Smooth muscle cell (in vitro differentiated cells): ENCODE measurements around the gene OSBPL8. TPM values are rescaled to one million over a fixed set of nuclear protein-coding genes. Genes with fewer than 3 reads are reported as not detected.

ENCODE experiments used
- DNase-seq: peaks from one replicate; lab custom pipeline; 2025; ENCODE audit not compliant: unreplicated experiment; lab: John Stamatoyannopoulos, UW
- H2AFZ ChIP-seq: fragments of 200-600 bp; sonication (generic); 2 replicates; pipeline ENCODE4 v1.6.0; 2016; ENCODE audit warnings: antibody characterized with exemption, low read depth, mild to moderate bottlenecking
- H3F3A ChIP-seq: fragments of 200-600 bp; sonication (generic); 2 replicates; pipeline ENCODE4 v1.6.0; 2017; ENCODE audit warnings: antibody characterized with exemption, low read depth
- H3K27ac ChIP-seq: fragments of 200-600 bp; sonication (generic); 2 replicates; pipeline ENCODE4 v1.5.1; 2016; ENCODE audit warnings: low read depth, mild to moderate bottlenecking
- H3K27me3 ChIP-seq: fragments of 200-600 bp; sonication (generic); 2 replicates; pipeline ENCODE4 v1.6.1; 2016; ENCODE audit warnings: low read depth, mild to moderate bottlenecking
- H3K36me3 ChIP-seq: fragments of 200-600 bp; sonication (generic); 2 replicates; pipeline ENCODE4 v1.5.1; 2016; ENCODE audit warnings: low read depth
- H3K4me1 ChIP-seq: fragments of 200-600 bp; sonication (generic); 2 replicates; pipeline ENCODE4 v1.5.1; 2016; ENCODE audit warnings: low read depth
- H3K4me2 ChIP-seq: fragments of 200-600 bp; sonication (generic); 2 replicates; pipeline ENCODE4 v1.6.0; 2016; ENCODE audit warnings: mild to moderate bottlenecking
- H3K4me3 ChIP-seq: fragments of 200-600 bp; sonication (generic); 2 replicates; pipeline ENCODE4 v1.5.1; 2016; ENCODE audit warnings: mild to moderate bottlenecking
- H3K79me2 ChIP-seq: fragments of 200-600 bp; sonication (generic); 2 replicates; pipeline ENCODE4 v1.6.0; 2016; ENCODE audit warnings: low read depth, mild to moderate bottlenecking
- H3K9ac ChIP-seq: fragments of 200-600 bp; sonication (generic); 2 replicates; pipeline ENCODE4 v1.6.0; 2016; ENCODE audit warnings: low read depth
- H3K9me3 ChIP-seq: fragments of 200-600 bp; sonication (generic); replicated peaks from 2 replicates; pipeline ENCODE4 v1.5.1; 2016; ENCODE audit warnings: low read depth
- H4K20me1 ChIP-seq: fragments of 200-600 bp; sonication (generic); 2 replicates; pipeline ENCODE4 v1.6.0; 2016; ENCODE audit warnings: low read depth
- CTCF ChIP-seq: fragments of 200-600 bp; sonication (generic); IDR thresholded peaks from 2 replicates; pipeline ENCODE4 v1.5.1; 2017; ENCODE audit warnings: borderline replicate concordance, mild to moderate bottlenecking, antibody characterized with exemption; ENCODE audit not compliant: insufficient read depth, poor library complexity, severe bottlenecking
- WGBS: methylation state at CpG from one replicate; pipeline ENCODE4 v1.1.7; 2016; ENCODE audit warnings: low lambda C conversion rate; 5-methylcytosine and 5-hydroxymethylcytosine counted together
- polyA plus RNA-seq: library from polyadenylated mRNA; unstranded; fragments of >200 nt; fragmentation: Nextera tagmentation; extraction: Ambion mirVana; gene quantifications from 2 replicates; pipeline ENCODE4 v1.2.1, GENCODE V29; 2016
- total RNA-seq: library from RNA; depleted of rRNA; stranded (reverse); fragments of >200 nt; gene quantifications from 2 replicates; pipeline ENCODE4 v1.2.3, GENCODE V29; 2014

Gene OSBPL8
- total and polyA plus RNA-seq, 2 experiments from 2014 or later = 32.0 to 108 TPM

GRCh38 chr12:76495556-76495955 lies 64.0 kb downstream of the OSBPL8 start:
- H3K27me3 ChIP-seq = no peaks in the 10 kb centered on the region
- DNase-seq = no peak
- H3K27ac ChIP-seq = no peak overlapping the region
- H3K4me3 ChIP-seq = no peak overlapping the region
- WGBS = 95% methylated on average over 1 of the region's 1 CpG
- H3F3A ChIP-seq = no peaks in the 10 kb centered on the region
- H2AFZ ChIP-seq = no peak overlapping the region
- H3K9ac ChIP-seq = no peak overlapping the region
- no peak for TF ChIP-seq CTCF
- peaks cover 28% of the 10 kb centered on the region for H4K20me1 ChIP-seq
- no peak overlapping the region for H3K4me2 ChIP-seq
- peaks cover 48% of the 10 kb centered on the region for H3K79me2 ChIP-seq
- no peaks in the 10 kb centered on the region for H3K4me1 ChIP-seq
- peaks cover 12% of the 10 kb centered on the region for H3K36me3 ChIP-seq
- peaks cover 19% of the 10 kb centered on the region for H3K9me3 ChIP-seq

DNA sequence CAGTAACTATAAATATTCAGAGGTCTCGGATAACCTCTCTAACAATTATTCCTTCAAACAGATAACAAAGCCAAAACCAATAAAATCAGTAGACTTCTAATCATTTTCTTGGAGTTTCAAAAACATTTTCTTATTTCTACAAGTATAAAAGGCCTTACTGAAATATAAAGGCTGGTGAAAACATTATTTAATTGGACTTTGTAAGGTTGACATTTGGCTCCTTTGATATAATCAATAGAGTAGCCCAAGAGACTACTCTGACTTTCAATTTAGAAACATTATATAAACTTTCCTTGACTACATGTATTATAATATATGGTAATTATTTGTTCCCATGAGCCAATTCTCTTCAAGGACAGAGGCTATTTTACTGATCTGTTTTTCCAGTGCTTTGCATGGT lies 68.3 kb downstream of the OSBPL8 start:
- H3K4me1 ChIP-seq = no peaks in the 10 kb centered on the region
- WGBS = 91% methylated on average over 1 of the region's 1 CpG
- DNase-seq = no peak
- no peak overlapping the region for H2AFZ ChIP-seq
- no peak overlapping the region for H3K9ac ChIP-seq
- no peak overlapping the region for H3K27ac ChIP-seq
- peaks cover 12% of the 10 kb centered on the region for H3K36me3 ChIP-seq
- no peak overlapping the region for H3K4me3 ChIP-seq
- no peaks in the 10 kb centered on the region for H3K27me3 ChIP-seq
- peaks cover 22% of the 10 kb centered on the region for H3K79me2 ChIP-seq
- peaks cover 27% of the 10 kb centered on the region for H4K20me1 ChIP-seq
- no peaks in the 10 kb centered on the region for H3F3A ChIP-seq
- no peak for TF ChIP-seq CTCF
- no peak overlapping the region for H3K4me2 ChIP-seq
- peaks cover 19% of the 10 kb centered on the region for H3K9me3 ChIP-seq

DNA sequence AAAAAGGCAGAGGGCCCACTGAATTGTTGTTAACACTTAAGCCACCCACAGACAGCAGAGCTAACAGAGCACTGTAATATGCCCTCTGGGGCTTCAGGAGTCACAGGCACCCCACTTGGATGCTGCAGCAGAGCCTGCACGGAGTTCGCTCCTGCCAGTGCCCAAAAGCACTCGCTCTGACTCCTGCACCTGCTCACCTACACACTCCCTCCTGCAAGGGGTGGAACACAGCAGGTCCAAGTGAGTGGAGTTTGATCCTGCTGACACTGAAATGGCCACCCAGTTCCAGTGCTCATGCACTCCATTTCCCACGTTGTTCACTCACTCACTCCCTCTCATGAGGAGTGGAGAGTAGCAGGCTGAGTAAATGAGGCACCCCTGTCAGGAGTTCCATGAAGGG lies 68.8 kb downstream of the OSBPL8 start:
- peaks cover 27% of the 10 kb centered on the region for H4K20me1 ChIP-seq
- H3K27ac ChIP-seq = no peak overlapping the region
- H3K27me3 ChIP-seq = no peaks in the 10 kb centered on the region
- no peaks in the 10 kb centered on the region for H3K4me1 ChIP-seq
- H3K36me3 ChIP-seq = peaks cover 12% of the 10 kb centered on the region
- H3F3A ChIP-seq = no peaks in the 10 kb centered on the region
- no peak overlapping the region for H3K4me2 ChIP-seq
- TF ChIP-seq CTCF = no peak
- H3K9ac ChIP-seq = no peak overlapping the region
- H2AFZ ChIP-seq = no peak overlapping the region
- H3K9me3 ChIP-seq = peaks cover 19% of the 10 kb centered on the region
- no peak overlapping the region for H3K4me3 ChIP-seq
- WGBS = 97% methylated on average over 4 of the region's 4 CpGs
- DNase-seq = no peak
- H3K79me2 ChIP-seq = peaks cover 22% of the 10 kb centered on the region

DNA sequence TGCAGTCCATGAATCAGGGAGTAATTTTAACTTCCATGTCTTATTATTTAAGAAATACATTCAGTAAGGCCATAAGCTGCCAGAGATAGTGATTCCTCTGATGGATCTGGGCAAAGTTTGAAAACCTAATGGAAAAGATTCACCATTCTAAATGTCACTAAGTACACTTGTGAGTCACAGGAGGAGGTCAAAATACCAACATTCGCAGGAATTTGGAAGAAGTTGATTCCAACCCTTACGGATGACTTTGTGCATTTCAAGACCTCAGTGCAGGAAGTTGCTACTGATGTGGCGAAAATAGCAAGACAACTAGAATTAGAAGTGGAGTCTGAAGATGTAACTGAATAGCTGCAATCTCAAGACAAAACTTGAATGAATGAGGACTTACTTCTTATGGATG lies 69.8 kb downstream of the OSBPL8 start:
- H4K20me1 ChIP-seq = peaks cover 27% of the 10 kb centered on the region
- peaks cover 12% of the 10 kb centered on the region for H3K36me3 ChIP-seq
- H3K4me1 ChIP-seq = no peaks in the 10 kb centered on the region
- H3K4me3 ChIP-seq = no peak overlapping the region
- no peak overlapping the region for H3K9ac ChIP-seq
- H3K27me3 ChIP-seq = no peaks in the 10 kb centered on the region
- H3K9me3 ChIP-seq = peaks cover 14% of the 10 kb centered on the region
- peaks cover 12% of the 10 kb centered on the region for H3K79me2 ChIP-seq
- no peaks in the 10 kb centered on the region for H3F3A ChIP-seq
- H3K4me2 ChIP-seq = no peak overlapping the region
- H3K27ac ChIP-seq = no peak overlapping the region
- no peak overlapping the region for H2AFZ ChIP-seq
- DNase-seq = no peak
- 77% methylated on average over 3 of the region's 3 CpGs for WGBS
- TF ChIP-seq CTCF = no peak
